H9 (cell line): ENCODE results near the gene POLR2J2. TPM values are rescaled to one million over a fixed set of nuclear protein-coding genes. Genes with fewer than 3 reads are reported as not detected.
"Not testable (repeated sequence)": the region's sequence is repeated elsewhere in the genome, so short reads cannot be mapped to it uniquely, and the experiment has no call there.

ENCODE experiments used
- DNase-seq: peaks from one replicate; pipeline ENCODE4 v3.0.0-alpha.2; 2017
- H2AFZ ChIP-seq: one replicate; pipeline ENCODE4 v1.6.1; 2013; ENCODE audit warnings: mild to moderate bottlenecking, low read length, control low read depth, moderate library complexity
- H2AK5ac ChIP-seq: 2 replicates; pipeline ENCODE4 v1.6.1; 2013; ENCODE audit warnings: low read length, control low read depth, mixed read lengths; ENCODE audit not compliant: insufficient read length
- H2BK120ac ChIP-seq: one replicate; pipeline ENCODE4 v1.6.1; 2013; ENCODE audit warnings: low read depth, mild to moderate bottlenecking, low read length, control low read depth, inconsistent platforms; ENCODE audit not compliant: poor library complexity, severe bottlenecking
- H2BK12ac ChIP-seq: 2 replicates; pipeline ENCODE4 v1.6.1; 2013; ENCODE audit warnings: low read length, control low read depth, mixed read lengths, low read depth; ENCODE audit not compliant: insufficient read length
- H2BK15ac ChIP-seq: 2 replicates; pipeline ENCODE4 v1.6.1; 2013; ENCODE audit warnings: low read depth, low read length, control low read depth
- H2BK20ac ChIP-seq: one replicate; pipeline ENCODE4 v1.6.1; 2013; ENCODE audit warnings: low read depth, mild to moderate bottlenecking, low read length, control low read depth, inconsistent platforms; ENCODE audit not compliant: poor library complexity, severe bottlenecking
- H2BK5ac ChIP-seq: 2 replicates; pipeline ENCODE4 v1.6.1; 2013; ENCODE audit warnings: low read length, control low read depth, mixed read lengths; ENCODE audit not compliant: insufficient read length
- H3K14ac ChIP-seq: 2 replicates; pipeline ENCODE4 v1.6.1; 2013; ENCODE audit warnings: low read length, control low read depth; ENCODE audit not compliant: insufficient read depth
- H3K18ac ChIP-seq: 2 replicates; pipeline ENCODE4 v1.6.1; 2013; ENCODE audit warnings: low read depth, mild to moderate bottlenecking, mixed read lengths, low read length, control low read depth; ENCODE audit not compliant: insufficient read length
- H3K23ac ChIP-seq: 2 replicates; pipeline ENCODE4 v1.6.1; 2013; ENCODE audit warnings: low read length, control low read depth, mixed read lengths, low read depth; ENCODE audit not compliant: insufficient read length
- H3K23me2 ChIP-seq: 2 replicates; pipeline ENCODE4 v1.6.1; 2013; ENCODE audit warnings: low read depth, mild to moderate bottlenecking, mixed read lengths, low read length, control low read depth; ENCODE audit not compliant: insufficient read length, poor library complexity, severe bottlenecking
- H3K27ac ChIP-seq: 2 replicates; pipeline ENCODE4 v1.5.1; 2013; ENCODE audit warnings: low read length, control low read depth, mixed read lengths, low read depth; ENCODE audit not compliant: insufficient read length
- H3K27me3 ChIP-seq: 2 replicates; pipeline ENCODE4 v1.6.1; 2013; ENCODE audit warnings: low read length, control low read depth, inconsistent platforms; ENCODE audit not compliant: insufficient read depth
- H3K4ac ChIP-seq: 2 replicates; pipeline ENCODE4 v1.6.1; 2013; ENCODE audit warnings: low read depth, mild to moderate bottlenecking, control low read depth, inconsistent platforms, low read length, moderate library complexity
- H3K4me1 ChIP-seq: 2 replicates; pipeline ENCODE4 v1.6.1; 2013; ENCODE audit warnings: low read length, control low read depth, inconsistent platforms; ENCODE audit not compliant: insufficient read depth
- H3K4me2 ChIP-seq: 2 replicates; pipeline ENCODE4 v1.6.1; 2013; ENCODE audit warnings: low read length, control low read depth, mixed read lengths; ENCODE audit not compliant: insufficient read length, insufficient read depth
- H3K56ac ChIP-seq: 2 replicates; pipeline ENCODE4 v1.6.1; 2013; ENCODE audit warnings: low read depth, mild to moderate bottlenecking, mixed read lengths, low read length, control low read depth; ENCODE audit not compliant: insufficient read length
- H3K79me1 ChIP-seq: 2 replicates; pipeline ENCODE4 v1.6.1; 2013; ENCODE audit warnings: low read depth, mild to moderate bottlenecking, moderate library complexity, low read length, control low read depth, inconsistent platforms; ENCODE audit not compliant: insufficient read depth, poor library complexity, severe bottlenecking
- H3K79me2 ChIP-seq: 2 replicates; pipeline ENCODE4 v1.6.1; 2013; ENCODE audit warnings: low read length, control low read depth, inconsistent platforms; ENCODE audit not compliant: insufficient read depth
- H3K9ac ChIP-seq: 2 replicates; pipeline ENCODE4 v1.6.1; 2013; ENCODE audit warnings: low read length, control low read depth, mixed read lengths; ENCODE audit not compliant: insufficient read length; ENCODE audit errors: extremely low read depth
- H3K9me3 ChIP-seq: one replicate; pipeline ENCODE4 v1.6.1; 2013; ENCODE audit warnings: low read depth, low read length, inconsistent platforms; ENCODE audit not compliant: control insufficient read depth
- H3T11ph ChIP-seq: one replicate; pipeline ENCODE4 v1.6.1; 2013; ENCODE audit warnings: mild to moderate bottlenecking, low read length, control low read depth, inconsistent platforms
- H4K20me1 ChIP-seq: one replicate; pipeline ENCODE4 v1.6.1; 2013; ENCODE audit not compliant: control insufficient read depth, insufficient read length, insufficient read depth
- H4K5ac ChIP-seq: 2 replicates; pipeline ENCODE4 v1.6.1; 2013; ENCODE audit warnings: low read depth, mild to moderate bottlenecking, mixed read lengths, low read length, control low read depth; ENCODE audit not compliant: insufficient read length
- H4K8ac ChIP-seq: replicated peaks from 2 replicates; pipeline ENCODE4 v1.6.1; 2013; ENCODE audit warnings: low read length, control low read depth, mixed read lengths, low read depth; ENCODE audit not compliant: insufficient read length
- H4K91ac ChIP-seq: 2 replicates; pipeline ENCODE4 v1.6.1; 2013; ENCODE audit warnings: low read depth, mild to moderate bottlenecking, moderate library complexity, mixed read lengths, low read length, control low read depth; ENCODE audit not compliant: insufficient read length
- H3K27ac Mint-ChIP-seq, 3 experiments: 2 replicates in 2 of 3; 3 replicates in 1 of 3; pipeline ENCODE4 v1.8.0; 2020 to 2021; ENCODE audit warnings: mixed read lengths in 3 of 3, mild to moderate bottlenecking in 1 of 3, moderate library complexity in 1 of 3
- H3K27me3 Mint-ChIP-seq: 2 replicates; pipeline ENCODE4 v1.8.0; 2021; ENCODE audit warnings: low read depth, mild to moderate bottlenecking, moderate library complexity, mixed read lengths
- H3K36me3 Mint-ChIP-seq, 3 experiments: 2 replicates in 2 of 3; 3 replicates in 1 of 3; pipeline ENCODE4 v1.8.0; 2020 to 2021; ENCODE audit warnings: low read depth in 3 of 3, mixed read lengths in 3 of 3; ENCODE audit not compliant: insufficient read depth in 1 of 3
- H3K4me1 Mint-ChIP-seq, 2 experiments: 2 replicates each; pipeline ENCODE4 v1.8.0; 2020; ENCODE audit warnings: mixed read lengths in 2 of 2
- H3K4me3 Mint-ChIP-seq, 2 experiments: 2 replicates in 1 of 2; 3 replicates in 1 of 2; pipeline ENCODE4 v1.8.0; 2020 to 2021; ENCODE audit warnings: mild to moderate bottlenecking in 2 of 2, mixed read lengths in 2 of 2, moderate library complexity in 1 of 2
- H3K9me3 Mint-ChIP-seq, 2 experiments: 2 replicates in 1 of 2; 3 replicates in 1 of 2; pipeline ENCODE4 v1.8.0; 2020; ENCODE audit warnings: mild to moderate bottlenecking in 2 of 2, mixed read lengths in 2 of 2, moderate library complexity in 1 of 2
- WGBS: extraction: QIAGEN DNeasy Blood & Tissue Kit; methylation state at CpG from one replicate; pipeline ENCODE4 v1.1.7; 2013; ENCODE audit warnings: missing lambda C conversion rate, low lambda C conversion rate, mixed read lengths; ENCODE audit not compliant: insufficient read length; ENCODE audit errors: extremely low coverage; 5-methylcytosine and 5-hydroxymethylcytosine counted together
- total RNA-seq: library from RNA; stranded (reverse); gene quantifications from 2 replicates; pipeline ENCODE4 v1.2.1, GENCODE V29; 2021

Gene POLR2J2
- total RNA-seq, 1 experiment from 2014 or later = 3.6 TPM

DNA sequence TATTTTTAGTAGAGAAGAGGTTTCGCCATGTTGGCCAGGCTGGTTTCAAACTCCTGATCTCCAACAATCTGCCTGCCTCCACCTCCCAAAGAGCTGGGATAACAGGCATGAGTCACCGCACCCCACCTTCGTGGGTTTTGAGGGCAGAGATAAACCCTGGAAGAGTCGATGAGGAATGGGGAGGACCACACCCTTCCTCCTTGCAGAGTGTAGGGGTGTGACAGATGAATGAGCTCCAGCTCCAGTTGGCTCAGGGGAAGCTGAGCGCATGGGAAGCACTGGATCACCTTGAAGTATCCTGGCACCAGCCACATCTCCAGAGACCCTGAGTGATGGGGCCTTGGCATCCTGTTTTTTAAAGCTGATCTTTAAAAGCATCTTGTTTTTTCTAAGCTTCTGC lies 11.1 kb upstream of the POLR2J2 start:
- H4K91ac ChIP-seq, H2BK12ac ChIP-seq, H3K79me1 ChIP-seq, H2AFZ ChIP-seq, H2BK15ac ChIP-seq, H3K9me3 Mint-ChIP-seq, H3K27me3 Mint-ChIP-seq, H3K9me3 ChIP-seq, H4K8ac ChIP-seq, H3K4me1 ChIP-seq, H3K14ac ChIP-seq, H3K4me1 Mint-ChIP-seq, H2BK20ac ChIP-seq, H3K27ac Mint-ChIP-seq, H3K4me2 ChIP-seq, H3K9ac ChIP-seq, H3K27me3 ChIP-seq, H4K20me1 ChIP-seq, DNase-seq, H2AK5ac ChIP-seq, H3K4ac ChIP-seq, H3K4me3 Mint-ChIP-seq, H2BK5ac ChIP-seq, H3K23ac ChIP-seq, H3K56ac ChIP-seq, H3K27ac ChIP-seq, H4K5ac ChIP-seq, H3T11ph ChIP-seq, H2BK120ac ChIP-seq, H3K18ac ChIP-seq, H3K79me2 ChIP-seq, H3K23me2 ChIP-seq, H3K36me3 Mint-ChIP-seq: not testable (repeated sequence)
- no CpG with 5 or more reads among the region's 5 CpGs for WGBS

DNA sequence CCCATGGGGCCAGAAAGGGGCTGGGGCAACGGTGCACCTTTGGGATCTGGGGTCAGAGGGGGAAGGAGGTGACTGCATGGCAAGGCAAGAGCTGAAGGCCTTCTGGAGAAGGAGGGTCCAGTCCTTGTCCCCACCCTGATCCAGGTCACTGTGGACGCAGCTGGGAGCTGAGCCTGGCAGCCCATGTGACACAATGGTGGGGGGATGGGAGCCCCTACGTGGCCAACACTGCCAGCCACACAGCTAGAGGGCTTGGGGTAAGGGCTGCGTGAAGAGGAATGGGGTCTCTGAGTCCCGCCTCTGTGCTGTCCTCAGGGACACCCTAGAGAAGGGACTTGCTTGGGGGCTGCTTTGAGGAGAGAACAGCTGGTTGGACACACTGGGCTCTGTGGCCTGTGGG lies 9.3 kb upstream of the POLR2J2 start:
- not testable (repeated sequence) for H3K79me2 ChIP-seq, H2BK5ac ChIP-seq, H3K56ac ChIP-seq, H3K27me3 ChIP-seq, H3K9me3 ChIP-seq, H2BK12ac ChIP-seq, H3K9ac ChIP-seq, H3K18ac ChIP-seq, H3K9me3 Mint-ChIP-seq, H3K4me1 ChIP-seq, H3K4me3 Mint-ChIP-seq, DNase-seq, H2AK5ac ChIP-seq, H2BK15ac ChIP-seq, H3T11ph ChIP-seq, H3K23ac ChIP-seq, H3K4me2 ChIP-seq, H3K4me1 Mint-ChIP-seq, H3K27me3 Mint-ChIP-seq, H4K91ac ChIP-seq, H4K8ac ChIP-seq, H3K4ac ChIP-seq, H3K23me2 ChIP-seq, H3K27ac ChIP-seq, H3K14ac ChIP-seq, H2BK120ac ChIP-seq, H2AFZ ChIP-seq, H2BK20ac ChIP-seq, H3K36me3 Mint-ChIP-seq, H3K27ac Mint-ChIP-seq, H4K5ac ChIP-seq, H3K79me1 ChIP-seq, H4K20me1 ChIP-seq
- WGBS = no CpG with 5 or more reads among the region's 5 CpGs
